Measurements from ENCODE around the gene SDF4. TPM values are rescaled to one million over a fixed set of nuclear protein-coding genes. Genes with fewer than 3 reads are reported as not detected.

The SDF4 gene
- total RNA-seq, 1 donor from 2014 or later, result 167 TPM

- intact Hi-C loops (cut with micrococcal nuclease), result loop anchor here (1.0 to 5.0 kb wide), 7 partner anchors 16 to 115 kb away; partner anchors contain the start of genes ACAP3, C1orf159, PUSL1 and TNFRSF4
Observed at GRCh38 chr1:1230656-1231399, 973 bp downstream of the SDF4 start.

- intact Hi-C loops (cut with micrococcal nuclease), result loop anchor here (2.0 to 5.0 kb wide), 3 partner anchors 15 to 78 kb away; partner anchors contain the start of genes ACAP3, PUSL1 and TNFRSF4
Observed at GRCh38 chr1:1229770-1230169, 2.0 kb downstream of the SDF4 start.

- intact Hi-C loops (cut with micrococcal nuclease), result no loop called here
Observed at GRCh38 chr1:1228596-1229321, 3.0 kb downstream of the SDF4 start.

DNA sequence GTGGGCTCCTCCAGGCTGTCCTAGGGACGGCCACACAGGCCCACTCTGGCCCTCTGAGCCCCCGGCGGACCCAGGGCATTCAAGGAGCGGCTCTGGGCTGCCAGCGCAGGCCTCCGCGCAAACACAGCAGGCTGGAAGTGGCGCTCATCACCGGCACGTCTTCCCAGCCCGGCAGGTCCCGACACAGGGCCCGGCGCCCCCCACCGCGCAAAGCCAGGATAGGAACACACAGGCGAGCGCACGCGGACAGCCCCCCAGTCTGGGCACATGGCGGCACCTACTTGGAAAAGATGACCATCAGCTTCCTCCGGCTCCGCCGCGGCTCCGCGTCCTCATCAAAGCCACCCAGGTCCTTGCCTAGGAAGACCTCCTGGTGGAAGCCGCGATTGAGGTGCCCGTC lies 3.6 kb downstream of the SDF4 start:
- intact Hi-C loops (cut with micrococcal nuclease), result no loop called here

DNA sequence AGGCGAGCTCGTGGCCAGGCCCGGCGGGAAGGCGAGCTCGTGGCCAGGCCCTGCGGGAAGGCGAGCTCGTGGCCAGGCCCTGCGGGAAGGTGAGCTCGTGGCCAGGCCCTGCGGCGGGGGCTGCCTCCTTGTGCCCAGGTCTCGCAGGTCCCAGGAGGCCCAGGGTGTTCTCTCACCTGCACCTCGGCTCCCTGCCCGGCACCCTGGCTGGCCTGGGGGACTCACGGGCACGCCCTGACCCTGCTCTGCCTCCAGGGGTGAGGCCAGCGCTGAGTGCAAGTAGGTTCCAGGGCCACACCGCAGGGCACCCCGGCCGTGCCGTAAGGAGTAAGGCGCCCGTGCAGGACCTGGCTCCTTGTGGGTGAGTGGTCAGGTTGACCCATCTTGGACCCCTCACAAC lies 4.4 kb downstream of the SDF4 start:
- intact Hi-C loops (cut with micrococcal nuclease), result no loop called here

GRCh38 chr1:1226566-1227362 lies 5.0 kb downstream of the SDF4 start:
- intact Hi-C loops (cut with micrococcal nuclease), result no loop called here

DNA sequence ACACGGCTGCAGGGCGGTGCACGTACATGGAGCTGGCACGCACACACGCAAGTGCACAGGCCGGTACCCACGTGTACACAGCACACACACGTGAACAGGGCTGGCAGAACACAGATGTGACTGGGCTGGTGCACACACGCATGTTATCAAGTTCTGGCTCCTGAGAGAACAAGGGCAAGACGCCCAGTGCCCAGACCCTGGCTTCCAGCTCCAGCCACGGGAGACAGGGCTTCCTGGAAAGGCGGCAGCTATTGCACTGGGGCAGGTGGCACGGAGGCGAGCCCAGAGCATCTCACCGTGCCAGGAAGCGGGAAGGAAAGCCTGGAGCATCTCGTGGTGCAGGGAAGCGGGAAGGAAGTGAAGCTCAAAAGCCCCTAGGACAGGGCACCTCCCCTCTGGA lies 5.9 kb downstream of the SDF4 start:
- intact Hi-C loops (cut with micrococcal nuclease), result no loop called here

- intact Hi-C loops (cut with micrococcal nuclease), result no loop called here
Observed at GRCh38 chr1:1225238-1225845, 6.5 kb downstream of the SDF4 start.

GRCh38 chr1:1223891-1224290 lies 7.9 kb downstream of the SDF4 start:
- intact Hi-C loops (cut with micrococcal nuclease), result no loop called here

- intact Hi-C loops (cut with micrococcal nuclease), result no loop called here
Observed at GRCh38 chr1:1223321-1223720, 8.5 kb downstream of the SDF4 start.

DNA sequence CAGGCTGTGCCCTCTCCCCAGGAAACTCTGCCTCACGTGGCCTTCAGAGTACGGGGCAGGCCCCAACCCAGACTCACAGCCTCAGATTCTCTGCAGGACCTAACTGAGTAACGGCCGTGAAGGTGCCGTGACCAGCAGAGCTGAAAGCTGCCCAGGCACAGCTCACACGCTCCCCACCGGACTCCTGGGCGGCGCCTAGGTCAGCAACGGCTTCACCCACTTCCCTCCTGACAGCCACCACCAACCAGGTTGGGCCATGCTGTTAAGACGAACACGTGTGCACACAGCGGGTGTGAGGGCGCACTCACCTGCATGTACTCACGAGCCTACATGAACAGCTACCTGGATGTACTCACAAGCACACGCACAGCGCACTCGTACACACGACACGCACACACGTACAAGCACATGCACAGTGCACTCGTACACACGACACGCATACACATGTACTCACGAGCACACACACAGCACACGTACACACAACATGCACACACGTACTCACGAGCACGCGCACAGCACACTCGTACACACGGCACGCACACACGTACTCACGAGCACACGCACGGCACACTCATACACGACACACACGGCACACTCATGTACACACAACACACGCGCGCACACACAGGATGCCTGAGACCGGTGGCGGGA lies 9.1 kb downstream of the SDF4 start:
- intact Hi-C loops (cut with micrococcal nuclease), result no loop called here

DNA sequence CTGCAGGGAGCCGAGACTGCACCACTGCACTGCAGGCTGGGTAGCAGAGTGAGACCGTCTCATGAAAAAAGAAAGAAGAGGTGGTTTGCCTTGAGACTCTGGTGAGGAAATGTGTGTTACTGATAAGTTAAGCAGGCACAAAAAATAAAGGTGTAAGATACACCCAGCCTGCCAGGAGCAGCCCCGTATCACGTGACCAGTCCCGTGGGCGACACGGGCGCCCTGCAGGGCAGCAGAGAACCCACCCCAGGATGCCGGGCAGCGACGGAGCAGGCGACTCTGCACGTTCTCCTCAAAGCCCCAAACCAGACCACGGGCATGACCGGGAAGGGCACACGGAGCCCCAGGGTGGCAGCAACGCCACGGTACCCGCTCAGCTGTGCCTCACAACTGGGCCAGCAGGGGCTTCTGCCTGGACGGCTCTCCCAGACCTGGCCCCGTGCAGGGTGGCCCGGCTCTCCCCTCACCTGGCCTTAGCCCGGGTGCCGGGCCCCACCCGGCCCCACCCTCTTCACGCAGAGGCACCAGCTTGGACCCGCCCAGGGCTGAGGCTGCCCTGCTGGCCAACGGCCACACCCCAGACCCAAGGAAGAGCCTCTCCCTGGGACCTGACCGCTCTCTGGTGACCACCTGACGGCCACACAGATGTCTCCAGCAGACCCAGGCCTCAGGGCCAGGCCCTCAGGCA lies 9.8 kb downstream of the SDF4 start:
- intact Hi-C loops (cut with micrococcal nuclease), result no loop called here

- intact Hi-C loops (cut with micrococcal nuclease), result no loop called here
Observed at GRCh38 chr1:1220197-1220596, 11.6 kb downstream of the SDF4 start.

GRCh38 chr1:1219341-1219740 lies 12.5 kb downstream of the SDF4 start:
- intact Hi-C loops (cut with micrococcal nuclease), result no loop called here

DNA sequence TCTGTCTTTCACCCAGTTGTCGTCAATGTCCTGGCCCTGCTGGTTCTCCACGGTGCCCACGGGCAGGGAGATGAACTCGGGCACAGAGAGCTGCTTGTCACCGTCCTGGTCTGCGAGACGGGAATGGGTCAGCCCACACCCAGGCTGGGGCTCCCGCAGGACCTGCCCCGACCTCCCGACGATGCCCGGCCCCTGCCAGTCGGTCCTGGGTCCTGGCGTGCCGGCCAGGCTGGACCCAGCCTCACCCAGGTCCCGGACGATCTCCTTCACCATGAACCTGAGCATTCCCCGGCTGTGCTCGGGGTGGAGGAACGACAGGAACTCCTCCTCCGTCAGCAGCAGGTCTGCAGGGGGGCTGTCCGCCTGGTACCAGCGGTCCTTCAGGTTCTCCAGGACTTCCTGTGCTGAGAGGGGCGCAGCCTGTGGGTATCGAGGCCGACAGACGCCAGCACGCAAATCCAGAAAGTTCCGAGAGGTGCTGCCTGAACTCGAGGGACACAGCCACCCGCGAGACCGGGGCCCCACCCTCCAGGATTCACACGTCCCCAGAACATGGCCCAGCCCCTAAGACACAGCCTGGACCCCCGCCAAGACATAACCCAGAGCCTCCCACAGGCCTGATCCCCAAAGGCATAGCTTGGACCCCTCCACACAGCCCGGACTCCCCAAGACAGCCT lies 13.1 kb downstream of the SDF4 start:
- intact Hi-C loops (cut with micrococcal nuclease), result no loop called here

DNA sequence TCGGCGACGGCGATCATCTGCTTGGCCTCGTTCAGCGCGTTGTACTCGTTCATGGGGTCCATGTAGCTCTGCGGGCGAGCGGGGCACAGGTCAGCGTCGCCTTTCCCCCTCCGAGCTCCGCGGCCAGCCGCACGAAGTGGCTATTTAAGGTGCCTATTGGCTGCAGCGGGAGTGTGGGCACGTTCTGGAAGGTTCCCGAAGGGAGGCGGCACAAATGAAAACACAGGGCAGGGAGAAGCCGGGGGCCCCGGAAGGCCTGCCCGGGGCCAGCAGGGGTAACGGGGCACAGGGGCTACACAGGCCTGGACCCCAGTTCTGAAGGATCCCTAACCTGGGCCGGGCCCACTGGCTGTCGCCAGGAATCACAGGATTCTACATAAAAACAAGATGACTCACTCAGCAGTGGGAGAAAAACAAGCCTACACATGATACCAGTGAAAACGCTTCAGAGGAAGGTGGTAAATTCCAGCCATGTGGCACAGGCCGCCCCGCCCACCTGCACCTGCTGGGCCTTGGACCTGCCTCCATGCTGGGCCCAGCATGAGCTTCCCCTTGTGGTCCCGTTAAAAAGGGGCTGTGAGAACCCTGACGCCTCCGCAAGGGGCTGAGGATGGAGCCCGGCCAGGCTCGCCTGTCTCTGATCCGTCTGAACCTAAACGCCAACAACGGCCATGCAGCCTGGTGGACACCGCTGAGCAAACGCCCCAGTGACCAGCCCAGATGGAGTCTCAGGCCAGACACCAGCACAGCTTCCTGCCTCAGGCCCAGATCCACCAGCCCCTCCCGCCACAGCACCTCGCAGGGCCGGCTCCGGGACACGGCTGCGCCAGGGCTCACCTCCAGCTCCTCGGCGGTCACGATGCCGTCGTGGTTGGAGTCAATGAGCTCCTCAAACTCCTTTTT lies 13.9 kb downstream of the SDF4 start:
- intact Hi-C loops (cut with micrococcal nuclease), result no loop called here

GRCh38 chr1:1216770-1217620 lies 14.8 kb downstream of the SDF4 start:
- intact Hi-C loops (cut with micrococcal nuclease), result no loop called here
